GM18508 (cell line): ENCODE results near the gene ARHGEF9.
"Not testable (repeated sequence)": the region's sequence is repeated elsewhere in the genome, so short reads cannot be mapped to it uniquely, and the experiment has no call there.

Source experiments
- ATAC-seq: cut with Tn5 transposase; IDR thresholded peaks from one replicate; pipeline ENCODE4 v1.9.1; 2021; ENCODE audit warnings: moderate number of reproducible peaks; ENCODE audit not compliant: insufficient read depth, unreplicated experiment

The ARHGEF9 gene

GRCh38 chrX:63784902-63785707, at the start of gene ARHGEF9:
Gene ARHGEF9 (minus strand): TSS chrX:63785214. CDS start chrX:63785145, 69 bp downstream.
- ATAC-seq, result no peak

GRCh38 chrX:63825446-63825845, 40.4 kb upstream of the ARHGEF9 start:
- ATAC-seq, result not testable (repeated sequence)

- ATAC-seq, result no peak
Observed at GRCh38 chrX:63818156-63818555, 33.1 kb upstream of the ARHGEF9 start.

- ATAC-seq, result no peak
Observed at GRCh38 chrX:63817696-63818095, 32.7 kb upstream of the ARHGEF9 start.

GRCh38 chrX:63812823-63813222, 27.8 kb upstream of the ARHGEF9 start:
- no peak for ATAC-seq

- ATAC-seq, result no peak
Observed at GRCh38 chrX:63810746-63811145, 25.7 kb upstream of the ARHGEF9 start.

GRCh38 chrX:63809173-63809572, 24.2 kb upstream of the ARHGEF9 start:
- ATAC-seq, result no peak

GRCh38 chrX:63795406-63795805, 10.4 kb upstream of the ARHGEF9 start:
- ATAC-seq, result not testable (repeated sequence)

GRCh38 chrX:63785708-63786040, 660 bp upstream of the ARHGEF9 start:
- no peak for ATAC-seq

- no peak for ATAC-seq
Observed at GRCh38 chrX:63784346-63784901, 590 bp downstream of the ARHGEF9 start.

GRCh38 chrX:63782515-63782914, 2.5 kb downstream of the ARHGEF9 start:
- ATAC-seq, result no peak

GRCh38 chrX:63768760-63769159, 16.3 kb downstream of the ARHGEF9 start:
- ATAC-seq, result no peak

GRCh38 chrX:63765712-63766111, 19.3 kb downstream of the ARHGEF9 start:
- ATAC-seq, result no peak

- ATAC-seq, result no peak
Observed at GRCh38 chrX:63764946-63765345, 20.1 kb downstream of the ARHGEF9 start.

- ATAC-seq, result peak; percentile 68
Observed at GRCh38 chrX:63761639-63762038, 23.4 kb downstream of the ARHGEF9 start.

- no peak for ATAC-seq
Observed at GRCh38 chrX:63758011-63758410, 27.0 kb downstream of the ARHGEF9 start.

- ATAC-seq, result peak; percentile 28
Observed at GRCh38 chrX:63755892-63756291, 29.1 kb downstream of the ARHGEF9 start.

- peak; percentile 83 for ATAC-seq
Observed at GRCh38 chrX:63754860-63755579, 30.0 kb downstream of the ARHGEF9 start.

- no peak for ATAC-seq
Observed at GRCh38 chrX:63754136-63754859, 30.7 kb downstream of the ARHGEF9 start.

GRCh38 chrX:63751481-63751880, 33.5 kb downstream of the ARHGEF9 start:
- ATAC-seq, result no peak

- ATAC-seq, result no peak
Observed at GRCh38 chrX:63750811-63751210, 34.2 kb downstream of the ARHGEF9 start.
